GM12801 (cell line): ENCODE data around the gene MMP17.

ENCODE experiments used
- TF ChIP-seq, protein P1 (sequence below): IDR thresholded peaks from one replicate; pipeline ENCODE4 v1.5.1; 2011; ENCODE audit warnings: control low read depth; ENCODE audit not compliant: insufficient read length; ENCODE audit errors: extremely low read depth

MMP17 gene

DNA sequence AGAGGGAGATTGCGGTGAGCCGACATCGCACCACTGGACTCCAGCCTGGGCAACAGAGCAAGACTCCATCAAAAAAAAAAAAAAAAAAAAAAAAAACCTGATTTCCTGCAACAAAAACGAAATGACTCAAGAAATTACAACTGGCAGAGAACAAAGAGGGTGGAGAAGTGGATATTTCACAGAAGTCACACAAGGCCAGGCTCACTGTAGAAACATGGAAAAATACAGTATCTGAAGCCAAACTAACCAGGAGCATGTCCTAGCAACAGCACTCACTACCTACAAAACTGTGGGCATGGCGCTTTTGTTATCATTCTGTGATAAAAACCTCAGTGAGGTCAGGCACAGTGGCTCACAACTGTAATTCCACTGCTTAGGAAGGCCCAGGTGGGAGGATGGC, 11.7 kb upstream of the MMP17 start:
- TF ChIP-seq, protein P1, sequence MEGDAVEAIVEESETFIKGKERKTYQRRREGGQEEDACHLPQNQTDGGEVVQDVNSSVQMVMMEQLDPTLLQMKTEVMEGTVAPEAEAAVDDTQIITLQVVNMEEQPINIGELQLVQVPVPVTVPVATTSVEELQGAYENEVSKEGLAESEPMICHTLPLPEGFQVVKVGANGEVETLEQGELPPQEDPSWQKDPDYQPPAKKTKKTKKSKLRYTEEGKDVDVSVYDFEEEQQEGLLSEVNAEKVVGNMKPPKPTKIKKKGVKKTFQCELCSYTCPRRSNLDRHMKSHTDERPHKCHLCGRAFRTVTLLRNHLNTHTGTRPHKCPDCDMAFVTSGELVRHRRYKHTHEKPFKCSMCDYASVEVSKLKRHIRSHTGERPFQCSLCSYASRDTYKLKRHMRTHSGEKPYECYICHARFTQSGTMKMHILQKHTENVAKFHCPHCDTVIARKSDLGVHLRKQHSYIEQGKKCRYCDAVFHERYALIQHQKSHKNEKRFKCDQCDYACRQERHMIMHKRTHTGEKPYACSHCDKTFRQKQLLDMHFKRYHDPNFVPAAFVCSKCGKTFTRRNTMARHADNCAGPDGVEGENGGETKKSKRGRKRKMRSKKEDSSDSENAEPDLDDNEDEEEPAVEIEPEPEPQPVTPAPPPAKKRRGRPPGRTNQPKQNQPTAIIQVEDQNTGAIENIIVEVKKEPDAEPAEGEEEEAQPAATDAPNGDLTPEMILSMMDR = no peak

DNA sequence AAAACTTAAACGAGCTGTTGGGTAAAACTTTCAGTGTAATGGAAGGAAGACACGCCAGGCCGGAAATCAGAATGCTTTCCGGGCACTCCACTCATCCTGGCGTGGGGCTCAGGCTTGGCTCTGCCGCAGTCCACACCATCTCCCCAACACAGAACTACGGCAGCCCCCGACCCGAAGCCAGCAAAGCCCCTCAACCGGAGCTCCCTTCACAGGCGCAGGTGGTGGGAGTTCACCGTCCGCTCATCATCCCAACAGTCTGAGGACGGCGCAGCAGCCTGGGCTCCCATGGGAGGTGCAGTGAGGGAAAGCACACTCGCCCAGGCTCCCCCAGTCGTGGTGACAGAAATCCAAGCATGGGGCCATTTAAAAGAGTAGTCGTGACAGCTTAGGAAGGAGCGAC, 11.0 kb upstream of the MMP17 start:
- TF ChIP-seq, protein P1 = no peak

DNA sequence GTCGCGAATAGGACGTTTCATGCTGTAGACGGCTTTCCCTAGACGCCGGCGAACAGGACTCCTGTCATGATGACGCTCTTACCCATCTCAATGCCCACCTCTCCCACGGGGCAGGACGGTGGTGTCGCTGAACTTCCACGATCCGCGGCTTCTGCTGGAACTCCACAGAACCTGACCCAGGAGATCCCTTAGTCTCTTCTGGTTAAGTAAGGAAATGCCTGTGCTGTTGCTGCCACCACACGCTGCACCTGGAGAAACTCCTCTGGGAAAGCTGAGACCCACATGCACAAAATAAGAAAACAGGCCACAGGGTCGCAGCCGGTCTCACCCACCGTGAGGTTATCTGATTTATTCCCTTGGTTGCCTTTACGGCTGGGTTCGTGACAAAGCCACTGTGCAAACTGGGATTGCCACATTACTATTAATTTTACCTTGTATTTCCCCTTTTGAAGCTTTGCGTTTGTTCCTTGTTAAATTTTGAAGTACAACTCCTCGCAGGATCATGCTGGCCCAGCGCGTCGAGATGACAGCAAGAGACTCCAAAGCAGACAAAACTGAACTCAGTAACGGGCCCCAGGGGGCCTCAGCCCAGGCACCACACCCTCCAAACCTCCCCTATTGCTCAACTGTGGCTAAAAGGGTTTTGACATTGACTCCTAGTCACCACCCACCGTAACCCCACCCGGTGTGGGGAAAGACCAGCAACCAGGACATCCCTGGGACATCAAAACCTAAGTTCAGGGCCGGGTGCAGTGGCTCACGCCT, 9.2 kb upstream of the MMP17 start:
- TF ChIP-seq, protein P1 = no peak

DNA sequence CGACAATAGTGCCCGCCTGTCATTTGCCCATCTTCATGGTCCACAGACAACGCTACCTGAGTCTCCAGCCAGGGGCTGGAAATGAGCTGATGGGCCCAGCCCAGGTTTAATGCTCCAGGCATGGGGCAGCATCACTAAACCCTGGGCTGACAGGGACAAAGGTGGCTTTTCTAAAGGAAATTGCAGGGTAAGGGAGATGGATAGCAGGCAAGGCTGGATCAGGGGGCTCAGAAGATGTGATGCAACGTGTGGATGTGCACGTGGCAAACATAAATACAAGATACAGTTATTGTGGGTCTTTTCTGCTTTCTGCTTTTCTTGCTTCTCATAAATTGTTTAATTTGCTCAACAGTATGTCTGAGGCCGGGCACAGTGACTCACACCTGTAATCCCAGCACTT, 3.7 kb upstream of the MMP17 start:
- TF ChIP-seq, protein P1 = no peak

DNA sequence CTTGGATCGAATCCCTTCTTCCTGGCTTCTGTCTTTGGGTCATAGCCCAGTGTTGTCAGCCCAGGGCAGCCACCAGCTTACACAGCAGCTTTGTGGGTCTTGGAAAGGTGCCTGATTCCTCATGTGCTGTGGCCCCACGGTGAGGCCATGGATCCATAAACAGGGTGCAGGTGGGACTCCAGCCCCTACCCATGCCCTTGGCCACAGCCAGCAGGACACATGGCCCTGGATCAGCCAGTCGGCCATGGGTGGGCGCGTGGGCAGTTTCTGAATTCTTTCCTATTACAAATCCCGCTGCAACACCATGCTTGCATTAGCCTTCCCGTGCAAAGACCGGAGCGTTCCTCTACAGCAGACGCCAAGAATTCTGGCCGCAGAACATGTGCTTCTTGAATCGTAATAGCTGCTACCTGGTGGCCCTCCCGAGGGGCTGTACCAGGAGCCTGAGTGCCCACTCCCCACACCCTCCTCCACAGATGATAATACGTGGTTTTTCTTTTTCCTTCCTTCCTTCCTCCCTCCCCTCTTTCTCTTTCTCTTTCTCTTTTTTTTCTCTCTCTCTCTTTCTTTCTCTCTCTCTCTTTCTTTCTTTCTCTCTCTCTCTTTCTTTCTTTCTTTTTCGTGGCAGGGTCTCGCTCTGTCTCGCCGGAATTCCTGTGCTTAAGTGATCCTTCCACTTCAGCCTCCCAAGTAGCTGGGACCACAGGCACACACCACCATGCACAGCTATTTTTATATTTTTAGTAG, 2.9 kb upstream of the MMP17 start:
- TF ChIP-seq, protein P1 = no peak

DNA sequence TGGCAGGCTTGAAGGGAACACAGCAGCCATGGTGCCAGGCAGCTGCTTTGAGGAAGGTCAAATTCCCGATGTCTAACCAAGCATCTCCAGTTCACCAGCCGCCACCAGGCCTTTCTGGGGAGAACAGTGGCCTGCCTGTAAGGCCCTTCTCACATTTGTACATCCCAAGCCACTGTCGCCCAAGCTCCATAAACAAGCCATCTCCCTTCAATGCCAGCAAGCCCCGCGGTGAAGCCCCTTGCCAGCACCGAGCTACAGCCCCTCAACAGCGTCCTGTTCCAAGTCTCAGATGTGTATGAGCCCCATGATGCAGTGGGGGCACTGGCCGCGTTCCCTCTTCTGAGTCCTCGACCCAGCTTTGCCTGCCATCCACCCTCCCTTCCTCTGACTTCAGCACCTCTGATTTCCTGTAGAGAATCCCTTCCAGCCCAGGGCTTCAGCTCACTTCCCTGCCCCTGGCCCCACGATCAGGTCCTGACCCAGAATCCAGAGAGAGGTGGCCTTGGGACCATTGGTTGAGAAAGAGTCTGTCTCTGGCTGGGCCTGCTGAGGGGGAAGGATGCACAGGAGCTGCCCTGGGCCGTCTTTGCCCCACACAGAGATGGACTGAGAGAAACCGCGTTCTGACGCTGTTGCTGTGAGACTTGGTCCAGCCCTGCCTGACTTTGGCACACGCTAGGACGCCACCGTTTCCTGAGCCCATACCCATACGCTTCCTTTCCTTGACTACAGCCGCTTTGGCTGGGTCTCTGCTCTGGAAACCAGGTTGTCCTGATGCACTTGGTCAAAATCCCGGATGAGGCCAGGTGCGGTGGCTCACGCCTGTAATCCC, 1.9 kb upstream of the MMP17 start:
- TF ChIP-seq, protein P1 = no peak
